Right renal cortex interstitium (tissue), 3 donors: ENCODE results near the gene RRP8. TPM values are rescaled to one million over a fixed set of nuclear protein-coding genes. Genes with fewer than 3 reads are reported as not detected.

Experiments
- DNase-seq, 3 donors: peaks; one replicate each; pipeline ENCODE4 v3.0.0-alpha.2; 2013; ENCODE audit warnings: low read depth in 3 of 3, low spot score in 2 of 3
- polyA plus RNA-seq, 3 donors: library from polyadenylated mRNA; unstranded; fragments of 120-200 nt; gene quantifications; one replicate each; pipeline ENCODE4 v1.2.1, GENCODE V29; 2013; ENCODE audit not compliant: insufficient read length in 3 of 3

Gene RRP8
- polyA plus RNA-seq, 3 donors: 21.3 to 22.6 (median 21.6) TPM

GRCh38 chr11:6604790-6605189 lies 1.4 kb upstream of the RRP8 start:
- no peak for DNase-seq

GRCh38 chr11:6604081-6604626 lies 738 bp upstream of the RRP8 start:
- DNase-seq: peak in 1 of 3 donors; percentile 50

DNA sequence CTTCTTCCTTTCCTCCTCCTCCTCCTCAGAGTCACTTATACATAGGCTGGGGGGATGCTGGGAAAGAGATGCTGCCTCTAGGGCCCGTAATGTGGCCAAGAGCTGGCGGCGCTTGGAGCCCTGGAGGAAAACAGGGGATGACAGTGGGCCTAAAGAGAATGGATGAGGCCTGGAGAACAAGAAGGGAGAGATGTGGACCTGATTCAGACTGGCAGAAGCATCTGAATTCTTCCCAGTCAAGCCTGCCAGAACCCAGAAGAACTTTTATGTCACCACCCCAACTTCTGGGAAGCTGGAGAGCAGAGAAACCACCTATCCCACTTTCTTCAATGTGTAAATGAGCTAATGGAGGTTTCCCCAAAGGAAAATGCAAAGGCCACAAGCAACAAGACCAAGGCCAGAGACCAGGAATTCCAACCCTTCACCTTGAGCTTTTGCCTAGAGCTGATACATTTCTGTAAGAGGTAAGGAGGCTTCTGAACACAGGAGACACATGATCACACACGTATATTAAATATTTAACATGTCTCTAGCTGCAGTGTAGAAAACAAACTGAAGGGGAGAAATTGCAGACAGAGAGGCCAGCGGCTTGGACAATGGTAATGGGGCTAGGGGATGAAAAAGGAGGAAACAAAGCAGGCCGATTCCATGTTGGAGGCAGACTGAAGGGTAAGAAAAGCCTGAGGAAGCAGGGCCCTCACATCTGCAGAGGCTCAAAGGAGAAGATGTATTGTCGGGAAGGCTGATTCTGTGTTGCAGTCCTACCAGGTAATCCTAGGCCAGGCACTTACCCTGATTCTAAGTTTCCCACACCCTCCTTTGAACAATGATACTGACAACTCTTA lies 1.1 kb downstream of the RRP8 start:
- DNase-seq: no peak

DNA sequence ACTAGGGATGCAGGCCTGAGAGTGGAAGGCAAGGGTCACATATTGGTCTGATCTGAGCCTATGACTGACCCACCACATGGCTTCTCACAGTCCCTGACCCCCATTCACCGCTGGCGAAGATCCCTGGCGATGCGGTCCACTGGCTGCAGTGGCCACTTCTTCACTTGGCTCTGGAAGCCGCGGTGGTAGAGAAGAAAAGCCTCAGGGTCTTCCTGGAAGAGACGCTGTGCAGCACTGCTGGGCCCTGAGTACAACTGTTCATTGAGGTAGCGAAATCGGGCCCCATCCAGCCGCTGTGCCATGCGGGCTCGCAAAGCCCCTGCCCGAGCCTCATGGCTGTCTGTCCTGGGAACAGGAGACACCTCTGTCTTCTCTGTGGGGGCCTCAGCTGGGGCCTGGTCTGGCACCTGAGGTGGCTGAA lies 2.4 kb downstream of the RRP8 start:
- no peak for DNase-seq

GRCh38 chr11:6599881-6600390 lies 3.5 kb downstream of the RRP8 start:
- DNase-seq: no peak

GRCh38 chr11:6599449-6599848 lies 4.0 kb downstream of the RRP8 start:
- DNase-seq: no peak

- DNase-seq: no peak
These were observed 4.9 kb downstream of the RRP8 start for GRCh38 chr11:6598555-6598954.

DNA sequence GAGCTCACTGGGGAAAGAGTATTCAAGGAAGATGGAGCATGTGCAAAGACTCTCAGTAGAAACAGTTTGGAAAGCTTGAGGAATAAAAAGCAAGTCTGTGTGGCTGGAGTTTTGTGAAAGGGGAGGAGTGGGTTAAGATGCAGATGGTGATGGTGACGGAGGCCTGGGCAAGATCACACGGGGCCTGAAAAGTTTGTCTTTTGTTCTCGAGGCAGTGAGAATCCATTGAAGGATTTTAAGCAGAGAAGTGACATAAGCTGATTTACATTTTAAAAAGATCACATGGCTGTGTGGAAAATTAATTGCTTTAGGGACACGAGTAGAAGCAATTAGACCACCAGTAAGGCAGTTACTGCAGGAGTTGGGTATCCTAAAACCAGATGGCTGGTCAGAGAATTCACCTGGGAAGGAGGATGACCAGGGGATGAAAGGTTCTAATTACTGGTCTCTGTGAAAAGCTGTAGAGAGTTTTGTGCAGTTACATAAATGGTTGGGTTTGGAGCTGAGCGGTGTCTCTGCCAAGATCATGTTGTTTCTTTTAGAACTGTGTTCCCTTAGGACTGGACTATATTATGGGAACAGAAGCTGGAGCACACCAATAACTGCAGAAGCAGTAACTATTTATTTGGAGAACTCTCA lies 7.1 kb downstream of the RRP8 start:
- no peak for DNase-seq

DNA sequence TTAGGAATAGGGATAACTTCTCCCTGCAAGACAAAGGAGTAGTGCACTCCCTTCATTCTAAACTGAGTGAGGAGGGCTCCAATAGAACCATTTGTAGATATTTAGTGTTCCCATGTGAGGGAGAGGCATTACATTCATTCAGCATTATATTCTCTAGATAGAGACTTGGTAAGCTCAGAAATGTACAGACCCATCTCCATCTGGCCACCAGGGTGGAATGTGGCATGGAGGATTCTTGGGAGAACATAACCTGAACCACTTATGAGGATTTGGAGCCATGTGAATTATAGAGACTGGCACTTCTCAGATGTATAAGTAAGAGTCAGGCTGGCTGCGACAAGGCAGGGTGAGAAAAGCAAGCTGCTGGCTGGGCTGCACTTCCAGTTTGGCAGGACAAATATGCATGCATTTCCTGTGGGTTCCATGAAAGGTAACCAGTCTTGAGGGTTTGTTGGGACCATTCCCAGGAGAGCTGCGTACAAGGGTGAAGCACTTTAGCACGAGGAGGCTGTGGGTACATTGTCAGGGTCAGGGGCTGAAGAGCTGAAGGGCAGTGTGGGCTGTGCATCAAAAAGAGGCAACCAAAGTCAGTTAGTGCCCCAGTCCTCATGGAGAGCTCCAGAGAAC lies 9.2 kb downstream of the RRP8 start:
- no peak for DNase-seq

DNA sequence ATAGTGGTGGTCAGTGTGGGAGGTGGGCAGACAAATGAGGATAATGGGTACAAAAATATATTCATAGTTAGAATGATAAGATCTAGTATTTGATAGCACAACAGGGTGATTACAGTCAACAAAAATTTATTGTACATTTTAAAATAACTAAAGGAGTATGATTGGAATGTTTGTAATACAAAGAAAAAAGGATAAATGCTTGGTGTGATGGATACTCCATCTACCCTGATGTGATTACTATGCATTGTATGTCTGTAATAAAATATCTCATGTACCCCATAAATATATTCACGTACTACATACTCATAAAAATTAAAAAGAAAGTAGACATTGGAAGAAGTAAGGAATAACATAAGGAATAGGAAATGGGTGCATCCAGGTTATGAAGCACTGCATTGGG lies 15.4 kb downstream of the RRP8 start:
- DNase-seq: no peak

DNA sequence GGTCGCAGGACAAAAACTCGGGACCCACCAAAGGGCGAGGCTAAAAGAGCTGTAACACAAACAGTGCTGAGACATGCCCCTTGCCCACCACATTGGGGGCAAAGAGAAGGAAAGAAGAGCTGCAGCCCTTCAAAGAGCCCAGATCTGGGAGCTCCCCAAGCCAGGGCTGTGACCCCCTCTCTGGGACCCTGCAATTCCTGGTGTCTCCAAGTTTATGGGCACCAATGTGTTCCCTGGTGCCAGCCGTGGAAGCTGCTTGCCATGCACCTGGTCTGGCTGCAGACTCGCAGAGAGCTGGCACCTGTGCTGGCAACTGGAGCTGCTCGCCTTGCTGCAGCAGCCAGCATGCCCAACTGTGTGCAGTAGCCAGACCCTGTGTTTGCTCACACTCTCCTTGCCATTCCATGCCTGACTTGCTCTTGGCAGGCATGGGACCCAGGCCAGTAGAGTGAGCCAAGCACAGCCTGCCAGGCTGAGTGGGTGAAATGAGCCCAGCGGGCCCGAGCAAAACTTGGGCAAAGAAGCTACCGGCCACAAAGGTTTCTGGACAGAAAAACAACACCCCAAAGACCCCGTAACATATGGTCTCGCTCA lies 16.0 kb downstream of the RRP8 start:
- DNase-seq: no peak

DNA sequence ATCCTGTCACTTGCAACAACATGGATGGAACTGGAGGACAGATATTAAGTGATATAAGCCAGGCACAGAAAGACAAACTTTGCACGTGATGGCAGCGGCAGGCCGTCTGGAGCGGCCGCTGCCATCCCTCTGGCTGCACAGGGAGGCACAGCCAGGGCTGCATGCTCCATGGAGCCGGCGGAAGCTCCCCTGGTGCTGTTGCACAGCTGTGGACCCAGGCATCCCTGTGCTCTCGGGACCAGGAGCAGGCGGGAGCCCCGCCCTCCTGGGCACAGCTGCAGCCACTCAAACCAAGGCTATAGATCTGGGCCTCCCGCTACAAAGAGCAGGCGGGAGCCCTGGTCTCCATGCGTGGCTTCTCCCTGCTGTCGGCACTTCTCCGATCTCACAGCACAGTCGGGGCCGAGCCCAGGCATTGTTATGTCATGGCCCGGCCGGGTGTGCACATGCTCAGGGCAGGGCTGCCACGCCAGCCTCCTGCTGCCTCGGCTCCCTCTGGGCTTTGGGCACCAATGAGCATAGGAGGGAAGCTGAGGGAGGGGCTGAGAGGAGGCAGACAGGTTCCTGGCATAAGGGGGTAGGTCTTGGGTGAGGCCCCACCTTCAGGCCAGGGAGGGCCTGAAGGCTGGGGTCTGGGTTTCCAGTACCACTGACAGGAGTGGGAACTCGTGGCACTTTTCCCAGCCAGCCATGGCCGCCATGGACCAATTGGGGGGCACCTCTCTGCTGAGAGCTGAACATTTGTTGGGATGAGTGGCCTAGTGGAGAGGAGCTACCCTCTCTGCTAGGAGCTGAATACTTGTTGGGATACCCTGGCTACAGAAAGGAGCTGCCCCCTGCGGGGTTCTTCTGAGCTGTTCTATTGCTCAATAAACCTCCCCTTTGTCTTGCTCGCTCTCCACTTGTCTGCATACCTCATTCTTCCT lies 16.7 kb downstream of the RRP8 start:
- no peak for DNase-seq

- no peak for DNase-seq
These were observed 18.9 kb downstream of the RRP8 start for GRCh38 chr11:6584528-6584927.

GRCh38 chr11:6583584-6583983 lies 19.8 kb downstream of the RRP8 start:
- DNase-seq: no peak

DNA sequence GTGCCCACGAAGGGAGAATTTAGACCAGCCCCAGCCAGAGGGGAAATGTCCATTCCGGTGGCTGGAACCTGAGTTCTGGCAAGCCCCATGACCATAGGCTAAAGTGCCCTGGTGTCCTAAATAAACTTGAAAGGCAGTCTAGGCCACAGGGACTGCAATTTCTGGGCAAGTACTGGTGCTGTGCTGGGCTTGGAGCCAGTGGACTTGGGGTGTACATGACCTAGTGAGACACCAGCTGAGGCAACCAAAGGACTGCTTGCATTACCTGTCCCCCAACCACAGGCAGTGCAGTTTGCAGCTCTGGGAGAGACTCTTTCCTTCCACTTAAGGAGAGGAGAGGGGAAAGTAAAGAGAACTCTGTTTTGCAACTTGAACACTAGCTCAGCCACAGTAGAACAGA lies 23.7 kb downstream of the RRP8 start:
- DNase-seq: no peak

DNA sequence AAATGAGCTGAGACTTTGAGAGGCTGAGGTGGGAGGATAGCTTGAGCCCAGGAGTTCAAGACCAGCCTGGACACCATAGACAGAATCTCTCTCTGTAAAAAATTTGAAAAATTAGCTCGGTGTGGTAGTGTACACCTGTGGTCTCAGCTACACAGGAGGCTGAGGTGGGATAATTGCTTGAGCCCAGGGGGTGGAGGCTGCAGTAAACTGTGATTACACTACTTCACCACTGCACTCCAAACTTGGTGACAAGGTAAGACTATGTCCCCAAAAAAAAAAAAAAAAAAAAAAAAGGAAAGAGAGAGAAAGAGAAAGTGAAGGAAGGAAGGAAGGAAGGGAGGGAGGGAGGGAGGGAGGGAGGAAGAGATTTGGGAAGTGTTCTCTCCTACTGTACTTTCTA lies 25.3 kb downstream of the RRP8 start:
- no peak for DNase-seq

GRCh38 chr11:6576471-6577373 lies 26.7 kb downstream of the RRP8 start:
- DNase-seq: peak in 1 of 3 donors; percentile 31

- DNase-seq: no peak
These were observed 28.4 kb downstream of the RRP8 start for GRCh38 chr11:6574816-6575715.
